ENCODE results near the gene ALKBH8.

- no peak for TF ChIP-seq EZH2 (IDR thresholded peaks at IDR 0.05; ENCODE audit: insufficient read depth, poor library complexity, severe bottlenecking)
- TF ChIP-seq EZH2phosphoT487 (IDR thresholded peaks at IDR 0.05; ENCODE audit: insufficient read depth, low read depth), result no peak
These were observed 108.4 kb downstream of the ALKBH8 start for GRCh38 chr11:107457205-107457557.

Measured in GM23248 (cell line).